ENCODE data around the gene MARVELD2. TPM values are rescaled to one million over a fixed set of nuclear protein-coding genes. Genes with fewer than 3 reads are reported as not detected.
"Not testable (repeated sequence)": the region's sequence is repeated elsewhere in the genome, so short reads cannot be mapped to it uniquely, and the experiment has no call there.

MARVELD2 gene
- total and polyA plus RNA-seq, 4 donors, result 5.6 to 39.6 (median 15.9) TPM

DNA sequence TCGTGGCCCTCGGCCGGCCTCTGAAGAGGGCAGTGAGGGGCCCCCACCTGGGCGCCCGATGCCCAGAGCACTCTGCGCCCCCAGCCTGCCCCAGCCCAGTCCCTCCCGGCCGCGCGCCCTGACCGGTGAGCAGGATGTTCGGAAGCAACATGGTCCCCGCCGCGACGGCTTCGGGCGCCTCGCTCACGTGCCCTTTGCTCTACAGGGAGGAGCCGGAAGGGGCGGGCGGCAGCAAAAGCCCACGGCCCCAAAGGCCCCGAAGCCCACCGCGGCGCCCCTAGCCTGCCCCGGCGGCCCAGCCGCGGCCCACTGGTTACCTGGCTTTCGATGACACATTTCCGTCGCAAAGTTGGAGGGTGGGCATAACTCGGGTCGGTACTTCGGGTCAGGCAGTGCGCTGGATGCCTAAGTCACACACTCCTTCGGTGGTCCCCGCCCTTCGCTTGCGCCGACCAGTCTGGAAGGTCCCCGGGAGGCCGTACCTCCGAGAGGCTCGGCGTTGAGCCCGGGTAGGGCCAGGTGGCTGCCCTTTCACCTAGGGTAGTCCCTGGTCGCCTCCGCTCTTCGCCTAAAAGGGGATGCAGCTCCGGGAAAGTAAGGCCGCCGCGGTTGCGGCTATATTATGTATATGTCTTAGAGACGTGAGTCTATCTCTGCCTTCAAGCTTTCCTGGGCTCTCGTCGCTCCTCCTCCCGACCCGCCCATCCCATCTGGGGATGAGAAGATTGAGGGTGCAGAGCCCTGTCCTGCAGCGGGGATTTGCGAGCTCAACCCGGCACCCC is 45.4 kb upstream of the MARVELD2 start, which contains the start of the genes AK6, RAD17 and TAF9:
Gene AK6, minus strand, starts transcription at position 181 of the 782 bp plus-strand sequence. Its CDS starts 30 bp downstream, at position 151.
Gene RAD17, plus strand, starts transcription at position 479 of the 782 bp plus-strand sequence. CDS start 2,391 bp downstream, outside the sequence.
Gene TAF9, minus strand, starts transcription at position 181 of the 782 bp plus-strand sequence. CDS start 3,783 bp downstream, outside the sequence.
- Histone ChIP-seq H3K9me3 (ENCODE audit: control insufficient read depth in 4 of 4, insufficient read depth in 3 of 4, low read length in 3 of 4) (no peaks in the 10 kb centered on the region), H3K4me1 (ENCODE audit: control insufficient read depth in 5 of 5, insufficient read depth in 5 of 5, low read length in 5 of 5) (peaks cover 3 to 19% (median 7%) of the 10 kb centered on the region in 5 donors), H3K27me3 (ENCODE audit: control insufficient read depth in 3 of 3, insufficient read depth in 3 of 3, low read length in 2 of 3) (no peaks in the 10 kb centered on the region), H3K4me3 (peak within 1 kb of the TSS; percentile 61), H3K9ac (ENCODE audit: insufficient read depth in 1 of 2, low read length in 2 of 2) (peak within 1 kb of the TSS; percentile 91 to 96), H3K36me3 (ENCODE audit: control insufficient read depth in 4 of 4, insufficient read depth in 4 of 4, low read length in 4 of 4) (peaks cover 9 to 17% (median 12%) of the 10 kb centered on the region in 4 donors), H3K27ac (ENCODE audit: low read depth in 1 of 2, low read length in 1 of 2) (peak within 1 kb of the TSS; percentile 98 to 100)
- ATAC-seq (ENCODE audit: insufficient read depth, low FRiP score), result peak; percentile 98
- TF ChIP-seq, protein P1, sequence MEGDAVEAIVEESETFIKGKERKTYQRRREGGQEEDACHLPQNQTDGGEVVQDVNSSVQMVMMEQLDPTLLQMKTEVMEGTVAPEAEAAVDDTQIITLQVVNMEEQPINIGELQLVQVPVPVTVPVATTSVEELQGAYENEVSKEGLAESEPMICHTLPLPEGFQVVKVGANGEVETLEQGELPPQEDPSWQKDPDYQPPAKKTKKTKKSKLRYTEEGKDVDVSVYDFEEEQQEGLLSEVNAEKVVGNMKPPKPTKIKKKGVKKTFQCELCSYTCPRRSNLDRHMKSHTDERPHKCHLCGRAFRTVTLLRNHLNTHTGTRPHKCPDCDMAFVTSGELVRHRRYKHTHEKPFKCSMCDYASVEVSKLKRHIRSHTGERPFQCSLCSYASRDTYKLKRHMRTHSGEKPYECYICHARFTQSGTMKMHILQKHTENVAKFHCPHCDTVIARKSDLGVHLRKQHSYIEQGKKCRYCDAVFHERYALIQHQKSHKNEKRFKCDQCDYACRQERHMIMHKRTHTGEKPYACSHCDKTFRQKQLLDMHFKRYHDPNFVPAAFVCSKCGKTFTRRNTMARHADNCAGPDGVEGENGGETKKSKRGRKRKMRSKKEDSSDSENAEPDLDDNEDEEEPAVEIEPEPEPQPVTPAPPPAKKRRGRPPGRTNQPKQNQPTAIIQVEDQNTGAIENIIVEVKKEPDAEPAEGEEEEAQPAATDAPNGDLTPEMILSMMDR (IDR thresholded peaks at IDR 0.05; ENCODE audit: control extremely low read depth, extremely low read depth), result no peak
- DNase-seq, result peak; percentile 94 to 96 (median 94)
- 0 to 1% methylated on average over 57 to 66 of the region's 66 CpGs for WGBS, 2 donors

DNA sequence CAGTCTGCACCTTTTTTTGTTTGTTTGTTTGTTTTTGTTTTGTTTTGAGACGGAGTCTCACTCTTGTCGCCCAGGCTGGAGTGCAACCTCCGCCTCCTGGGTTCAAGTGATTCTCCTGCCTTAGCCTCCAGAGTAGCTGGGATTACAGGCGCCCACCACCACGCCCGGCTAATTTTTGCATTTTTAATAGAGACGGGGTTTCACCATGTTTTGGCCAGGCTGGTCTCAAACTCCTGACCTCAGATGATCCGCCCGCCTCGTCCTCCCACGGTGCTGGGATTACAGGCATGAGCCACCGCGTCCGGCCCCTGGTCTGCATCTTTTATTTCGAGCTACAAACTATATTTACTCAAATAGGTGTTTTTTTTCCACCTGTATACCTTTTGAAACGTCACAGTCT is 44.6 kb upstream of the MARVELD2 start:
- not testable (repeated sequence) for H3K9me3 ChIP-seq (ENCODE audit: control insufficient read depth in 4 of 4, insufficient read depth in 3 of 4, low read length in 3 of 4); DNase-seq; ATAC-seq (ENCODE audit: insufficient read depth, low FRiP score); H3K36me3 ChIP-seq (ENCODE audit: control insufficient read depth in 4 of 4, insufficient read depth in 4 of 4, low read length in 4 of 4); H3K27me3 ChIP-seq (ENCODE audit: control insufficient read depth in 3 of 3, insufficient read depth in 3 of 3, low read length in 2 of 3)
- peak overlapping the region; percentile 91 to 96 for H3K9ac ChIP-seq (ENCODE audit: insufficient read depth in 1 of 2, low read length in 2 of 2)
- H3K27ac ChIP-seq (ENCODE audit: low read depth in 1 of 2, low read length in 1 of 2), result peak overlapping the region in 1 of 2 donors; percentile 100
- H3K4me3 ChIP-seq, result peak overlapping the region; percentile 61
- WGBS, 2 donors, result 2% methylated on average over 16 of the region's 16 CpGs
- H3K4me1 ChIP-seq (ENCODE audit: control insufficient read depth in 5 of 5, insufficient read depth in 5 of 5, low read length in 5 of 5), result peaks cover 3 to 19% (median 7%) of the 10 kb centered on the region in 5 donors

DNA sequence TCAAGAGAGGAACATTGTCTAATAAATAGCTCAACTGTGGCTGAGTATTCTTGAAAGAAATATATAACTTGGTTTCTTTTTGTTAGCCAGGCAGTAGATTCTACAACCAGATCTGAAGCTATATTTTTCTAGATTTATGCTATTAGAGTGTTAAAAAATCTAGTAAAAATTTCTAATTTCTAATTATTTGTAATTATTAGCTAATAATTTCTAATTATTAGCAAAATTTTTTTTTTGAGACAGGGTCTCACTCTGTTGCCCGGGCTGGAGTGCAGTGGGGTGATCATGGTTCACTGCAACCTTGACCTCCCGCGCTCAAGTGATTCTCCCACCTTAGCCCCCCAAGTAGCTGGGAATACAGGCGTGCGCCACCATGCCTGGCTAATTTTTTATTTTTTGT is 42.5 kb upstream of the MARVELD2 start:
- Histone ChIP-seq H3K27me3 (ENCODE audit: control insufficient read depth in 3 of 3, insufficient read depth in 3 of 3, low read length in 2 of 3) (no peaks in the 10 kb centered on the region), H3K36me3 (ENCODE audit: control insufficient read depth in 4 of 4, insufficient read depth in 4 of 4, low read length in 4 of 4) (peaks cover 0 to 8% (median 5%) of the 10 kb centered on the region in 4 donors), H3K9ac (ENCODE audit: insufficient read depth in 1 of 2, low read length in 2 of 2) (no peak overlapping the region), H3K9me3 (ENCODE audit: control insufficient read depth in 4 of 4, insufficient read depth in 3 of 4, low read length in 3 of 4) (no peaks in the 10 kb centered on the region), H3K27ac (ENCODE audit: low read depth in 1 of 2, low read length in 1 of 2) (no peak overlapping the region), H3K4me1 (ENCODE audit: control insufficient read depth in 5 of 5, insufficient read depth in 5 of 5, low read length in 5 of 5) (peaks cover 3 to 19% (median 7%) of the 10 kb centered on the region in 5 donors), H3K4me3 (no peak overlapping the region)
- ATAC-seq (ENCODE audit: insufficient read depth, low FRiP score) (no peak), DNase-seq (no peak)
- TF ChIP-seq, protein P1 (IDR thresholded peaks at IDR 0.05; ENCODE audit: control extremely low read depth, extremely low read depth), result no peak
- 97 to 98% methylated on average over 5 of the region's 5 CpGs for WGBS, 2 donors

DNA sequence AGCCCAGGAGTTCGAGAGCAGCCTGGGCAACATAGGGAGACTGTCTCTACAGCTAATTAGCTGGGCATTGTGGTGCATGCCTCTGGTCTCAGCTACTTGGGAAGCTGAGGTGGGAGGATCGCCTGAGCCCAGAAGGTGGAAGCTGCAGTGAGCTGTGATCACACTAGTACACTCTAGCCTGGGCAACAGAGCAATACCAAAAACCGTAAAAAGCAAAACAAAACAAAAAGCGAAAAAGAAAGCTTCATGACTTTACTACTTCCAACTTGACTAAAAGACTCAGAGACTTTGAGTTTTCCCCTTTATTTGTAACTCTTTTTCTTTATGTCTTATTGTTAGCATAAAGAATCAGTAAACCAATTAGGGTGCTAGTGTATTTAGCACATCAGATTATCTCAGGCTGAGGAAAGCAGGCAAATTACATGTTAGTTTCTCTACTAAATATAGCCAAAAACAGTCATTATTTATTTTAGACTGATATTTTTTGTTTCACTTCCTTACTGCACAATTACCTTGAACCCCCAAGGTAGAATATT is 39.9 kb upstream of the MARVELD2 start:
- Histone ChIP-seq H3K27ac (ENCODE audit: low read depth in 1 of 2, low read length in 1 of 2) (no peak overlapping the region), H3K4me1 (ENCODE audit: control insufficient read depth in 5 of 5, insufficient read depth in 5 of 5, low read length in 5 of 5) (peaks cover 0 to 9% (median 4%) of the 10 kb centered on the region in 5 donors), H3K27me3 (ENCODE audit: control insufficient read depth in 3 of 3, insufficient read depth in 3 of 3, low read length in 2 of 3) (no peaks in the 10 kb centered on the region), H3K36me3 (ENCODE audit: control insufficient read depth in 4 of 4, insufficient read depth in 4 of 4, low read length in 4 of 4) (peaks cover 0 to 10% (median 7%) of the 10 kb centered on the region in 4 donors), H3K9me3 (ENCODE audit: control insufficient read depth in 4 of 4, insufficient read depth in 3 of 4, low read length in 3 of 4) (no peaks in the 10 kb centered on the region), H3K4me3 (no peak overlapping the region), H3K9ac (ENCODE audit: insufficient read depth in 1 of 2, low read length in 2 of 2) (no peak overlapping the region)
- no peak for ATAC-seq (ENCODE audit: insufficient read depth, low FRiP score)
- no peak for DNase-seq
- TF ChIP-seq, protein P1 (IDR thresholded peaks at IDR 0.05; ENCODE audit: control extremely low read depth, extremely low read depth), result no peak
- 96% methylated on average over 4 of the region's 4 CpGs for WGBS, 2 donors
